NAMALWA (cell line): ENCODE data around the gene UBL7.

Source experiments
- DNase-seq: peaks from one replicate; pipeline ENCODE4 v3.0.0-alpha.2; 2015; ENCODE audit warnings: low spot score

UBL7 gene

DNA sequence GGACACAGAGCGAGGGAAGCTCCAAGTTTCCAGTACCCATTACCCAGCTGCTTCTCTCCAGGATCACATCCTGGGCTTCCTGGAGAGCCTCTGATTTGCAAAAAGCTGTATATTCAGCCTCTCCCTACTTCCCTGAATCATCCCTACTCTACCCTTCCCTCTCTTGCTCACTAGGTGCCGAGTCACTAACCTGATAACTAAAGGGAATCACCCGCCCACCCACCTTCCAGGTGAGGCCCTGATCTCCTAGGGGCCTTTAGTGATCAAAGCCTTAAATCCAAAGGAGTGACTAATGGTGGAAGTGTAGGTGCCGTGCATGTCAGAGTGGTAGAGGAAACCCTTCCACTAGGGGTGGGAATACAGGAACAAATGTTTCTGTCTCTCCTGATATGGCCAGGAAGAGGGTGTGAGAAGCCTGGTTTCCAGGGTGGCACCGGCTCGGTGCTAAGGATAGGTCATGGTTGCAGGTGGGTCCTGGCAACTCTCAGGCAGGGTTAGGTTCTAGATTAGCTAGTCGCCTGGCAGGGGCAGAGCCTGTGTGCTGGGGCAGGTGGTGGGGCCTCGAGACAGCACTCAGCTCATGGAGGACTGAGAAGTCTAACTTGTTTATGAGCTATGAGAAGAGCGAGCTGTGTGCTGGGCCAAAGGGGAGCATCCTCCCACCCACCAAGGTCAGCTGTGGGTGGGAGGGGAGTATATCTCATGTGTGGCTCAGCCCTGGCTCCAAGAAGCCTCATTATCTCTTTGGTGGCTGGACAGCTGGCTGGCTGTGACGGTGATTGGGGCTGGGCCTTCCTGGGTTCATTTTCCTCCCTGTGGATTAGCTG lies 37.3 kb downstream of the UBL7 start:
- DNase-seq = no peak

DNA sequence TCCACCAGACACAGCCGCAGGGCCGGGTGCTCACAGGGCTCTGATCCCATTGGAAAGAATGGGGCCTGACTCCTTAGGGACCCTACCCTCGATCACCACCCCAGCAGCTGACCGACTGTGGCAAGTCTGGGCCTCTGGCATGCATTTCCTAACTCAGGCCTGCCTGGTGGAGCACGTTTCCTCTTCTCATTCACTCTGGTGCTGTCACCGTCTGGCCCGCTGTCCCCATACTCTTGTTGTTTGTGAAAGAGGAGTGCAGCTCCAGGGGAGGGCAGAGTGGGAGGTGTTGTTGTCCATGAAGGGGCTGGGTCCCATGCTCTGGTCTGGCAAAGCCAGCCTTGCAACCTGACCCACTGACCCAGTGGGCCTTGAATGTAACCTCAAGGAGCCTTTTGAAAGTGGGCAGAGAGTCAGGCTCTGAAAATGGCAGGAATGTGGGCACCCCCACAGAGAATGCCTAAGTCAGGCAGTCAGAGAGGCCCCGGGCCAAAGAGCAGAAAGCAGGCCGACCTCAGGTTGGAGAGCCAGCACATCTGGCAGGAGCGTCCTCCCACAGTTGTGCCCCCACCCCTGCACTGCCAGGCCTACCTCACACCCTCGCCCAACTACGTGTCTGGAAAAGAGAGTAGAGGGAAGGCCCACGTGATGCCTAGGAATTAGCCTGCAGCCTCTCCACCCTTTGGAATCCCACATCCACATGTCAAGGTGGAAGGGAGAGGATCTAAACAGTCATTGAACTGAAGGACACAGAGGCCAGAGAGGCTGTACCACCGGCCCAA lies 38.1 kb downstream of the UBL7 start:
- DNase-seq = no peak

DNA sequence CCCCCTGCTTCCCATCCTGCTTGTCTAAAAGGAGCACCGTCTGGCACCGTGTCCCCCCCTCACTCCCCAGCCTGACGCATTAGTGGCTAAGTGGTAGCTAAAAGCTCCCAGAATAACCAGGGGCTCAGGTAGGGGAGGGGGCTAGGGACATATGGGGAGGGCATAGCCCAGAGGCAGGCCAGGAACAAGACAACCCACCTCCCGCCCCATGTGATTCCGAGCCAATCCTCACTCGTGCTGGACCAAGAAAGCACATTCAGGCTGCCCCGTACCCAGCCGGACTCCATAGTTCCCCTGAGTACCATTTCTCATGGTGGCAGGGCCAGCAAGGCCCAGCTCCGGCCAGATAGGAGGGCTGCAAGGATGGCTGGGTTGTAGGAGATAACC lies 38.7 kb downstream of the UBL7 start:
- DNase-seq = no peak

- DNase-seq = no peak
These were observed 39.4 kb downstream of the UBL7 start for GRCh38 chr15:74421302-74422245.

DNA sequence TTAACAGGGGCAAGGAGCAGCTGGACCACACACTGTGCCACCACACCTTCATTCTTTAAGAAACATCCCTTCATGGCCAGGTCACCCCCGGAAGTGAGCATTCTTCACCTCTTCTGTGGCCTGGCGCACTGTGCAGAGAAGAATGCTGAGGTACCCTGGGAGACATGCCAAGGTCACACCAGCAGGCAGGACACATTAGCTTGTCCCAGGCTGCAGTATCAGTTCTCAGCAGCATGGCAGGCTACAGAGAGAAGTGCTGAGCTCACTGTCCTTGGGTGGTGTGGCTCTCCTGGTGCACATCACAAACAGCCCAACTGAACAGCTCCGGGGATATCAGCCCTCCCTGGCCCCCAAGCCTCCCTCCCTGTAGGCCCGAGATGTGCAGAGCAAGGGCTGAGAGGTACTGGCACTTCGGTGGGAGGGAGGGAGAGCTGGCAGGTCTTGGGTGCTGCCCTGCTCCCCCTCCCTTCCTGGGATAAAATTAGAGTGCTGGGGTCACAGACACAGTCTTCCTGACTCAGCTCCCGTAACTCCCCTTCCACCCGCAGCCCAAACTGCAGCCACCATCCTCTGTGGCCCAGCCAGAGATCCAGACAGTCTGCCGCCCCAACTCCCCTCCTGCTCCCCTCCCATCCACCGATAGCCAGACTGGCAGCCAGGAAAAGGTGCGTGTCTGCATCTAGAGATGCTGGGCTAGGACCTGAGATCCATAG lies 40.6 kb downstream of the UBL7 start:
- no peak for DNase-seq

GRCh38 chr15:74419432-74419831 lies 41.5 kb downstream of the UBL7 start:
- DNase-seq = no peak

GRCh38 chr15:74418575-74419338 lies 42.2 kb downstream of the UBL7 start:
- DNase-seq = no peak

- DNase-seq = no peak
These were observed 43.3 kb downstream of the UBL7 start for GRCh38 chr15:74417670-74418069.

DNA sequence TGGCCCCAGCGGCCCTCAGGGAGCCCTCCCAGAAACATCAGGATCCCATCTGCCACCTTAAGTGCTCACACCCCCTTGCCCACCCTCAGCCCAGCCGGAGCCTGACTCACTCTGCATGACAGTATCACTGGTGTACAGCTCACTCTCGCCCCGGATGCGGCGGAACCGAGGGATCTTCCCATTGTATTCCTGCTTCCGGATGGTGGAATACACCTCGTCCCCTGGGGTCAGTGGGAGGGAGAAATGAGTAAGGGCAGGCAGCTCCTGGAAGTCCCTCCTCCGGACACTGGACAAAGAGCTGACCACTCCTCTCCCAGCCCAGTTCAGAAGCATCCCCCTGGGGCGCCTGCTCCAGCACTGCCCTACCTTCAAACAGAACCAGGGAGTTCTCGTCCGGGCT lies 43.7 kb downstream of the UBL7 start:
- DNase-seq = no peak

DNA sequence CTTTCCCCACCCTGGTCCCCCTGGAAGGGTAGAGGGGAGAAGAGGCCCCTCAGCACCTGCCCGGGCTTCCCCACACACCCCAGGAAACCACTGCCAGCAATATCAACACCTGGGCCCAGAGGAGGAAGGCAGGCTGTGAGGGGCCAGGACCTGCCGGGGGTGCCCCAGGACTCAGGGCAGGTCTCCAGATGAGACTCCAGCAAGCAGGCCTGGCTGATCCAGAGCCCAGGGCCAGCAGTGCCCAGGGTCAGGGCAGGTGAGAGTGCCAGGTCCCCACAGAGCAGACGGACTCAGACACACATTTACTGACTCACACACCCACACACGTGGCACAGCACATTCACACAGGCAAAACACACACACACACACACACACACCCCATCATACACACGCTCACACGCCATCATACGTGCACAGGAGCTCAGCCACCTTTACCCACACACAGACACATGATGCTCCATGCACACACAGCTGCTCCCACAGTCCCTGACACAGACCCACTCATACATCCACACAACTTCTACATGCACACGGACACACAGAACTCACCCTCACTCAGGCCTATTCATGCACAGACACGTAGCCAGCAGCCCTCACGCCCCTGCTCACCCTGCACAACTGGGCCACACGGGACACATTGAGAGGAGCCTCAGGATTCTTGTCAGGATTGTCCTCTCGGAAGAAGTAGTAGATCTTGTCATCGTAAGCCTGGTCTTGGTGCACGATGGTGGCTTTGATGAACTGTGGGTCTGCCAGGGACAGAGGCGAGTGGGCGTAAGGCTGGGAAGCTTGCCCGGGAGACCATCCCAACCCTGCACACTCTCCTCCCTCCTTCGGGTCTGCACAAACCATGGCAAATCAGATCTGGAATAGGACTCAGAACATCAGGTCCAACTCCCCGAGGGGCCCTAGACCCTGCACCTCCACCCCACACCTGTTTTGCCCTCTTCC lies 44.7 kb downstream of the UBL7 start:
- no peak for DNase-seq

DNA sequence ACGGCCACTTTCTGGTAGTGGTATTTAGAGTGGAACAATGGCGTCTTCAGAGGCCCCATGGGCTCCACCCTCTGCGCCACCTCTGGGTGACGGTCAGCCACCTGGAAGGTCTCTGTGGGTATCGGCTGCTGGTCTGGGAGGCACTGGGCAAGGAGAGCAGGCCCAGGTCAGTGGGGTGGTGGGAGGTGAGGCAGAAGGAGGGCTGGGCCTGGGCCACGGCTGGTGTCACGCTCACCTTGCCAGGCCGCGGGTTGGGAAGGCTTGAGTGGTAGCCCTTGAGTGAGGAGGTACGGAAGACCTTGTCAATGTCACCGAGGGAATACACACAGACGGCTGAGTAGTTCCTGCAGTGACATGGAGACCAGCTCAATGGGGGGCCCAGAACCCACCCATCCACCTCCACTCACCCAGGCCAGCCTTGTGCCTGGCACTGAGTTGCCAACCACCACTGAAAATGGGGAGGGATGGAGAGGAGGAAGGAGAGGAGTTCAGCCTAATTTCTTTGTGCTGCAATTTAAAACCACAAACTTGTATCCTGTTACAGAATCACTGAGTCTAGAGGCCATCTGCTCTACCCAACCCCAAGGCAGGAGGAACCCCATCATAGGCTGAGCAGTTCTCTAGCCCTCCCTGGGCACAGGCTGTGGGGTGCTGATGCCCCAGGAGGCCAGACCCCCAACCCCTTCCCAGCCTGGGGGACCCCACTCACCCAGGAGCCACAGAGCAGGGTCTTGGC lies 46.2 kb downstream of the UBL7 start:
- DNase-seq = no peak

DNA sequence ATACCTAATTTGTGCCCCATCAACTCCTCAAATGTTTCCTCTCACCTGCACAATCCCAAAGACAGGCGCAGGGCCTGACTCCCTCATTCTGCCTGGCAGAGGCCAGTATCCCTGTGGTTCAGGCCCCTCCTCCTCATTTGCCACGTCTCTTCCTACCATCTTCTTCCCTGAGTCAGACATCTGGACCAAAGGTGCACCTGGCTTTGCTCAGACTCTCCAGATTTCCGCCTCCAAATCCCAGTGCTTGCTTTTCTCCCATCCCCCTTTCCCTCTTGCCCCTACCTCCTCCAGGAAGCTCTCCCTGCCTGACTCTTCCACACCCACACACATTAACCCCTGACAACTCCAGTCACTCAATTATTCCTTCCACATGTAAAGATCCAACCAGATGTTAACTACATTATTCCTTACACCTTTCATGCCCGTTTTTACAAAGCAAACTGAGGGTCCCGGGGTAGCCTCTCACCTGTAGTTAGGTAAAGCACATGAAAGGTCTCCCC lies 46.8 kb downstream of the UBL7 start:
- no peak for DNase-seq

GRCh38 chr15:74413350-74414080 lies 47.4 kb downstream of the UBL7 start:
- no peak for DNase-seq

GRCh38 chr15:74412159-74412558 lies 48.8 kb downstream of the UBL7 start:
- no peak for DNase-seq

DNA sequence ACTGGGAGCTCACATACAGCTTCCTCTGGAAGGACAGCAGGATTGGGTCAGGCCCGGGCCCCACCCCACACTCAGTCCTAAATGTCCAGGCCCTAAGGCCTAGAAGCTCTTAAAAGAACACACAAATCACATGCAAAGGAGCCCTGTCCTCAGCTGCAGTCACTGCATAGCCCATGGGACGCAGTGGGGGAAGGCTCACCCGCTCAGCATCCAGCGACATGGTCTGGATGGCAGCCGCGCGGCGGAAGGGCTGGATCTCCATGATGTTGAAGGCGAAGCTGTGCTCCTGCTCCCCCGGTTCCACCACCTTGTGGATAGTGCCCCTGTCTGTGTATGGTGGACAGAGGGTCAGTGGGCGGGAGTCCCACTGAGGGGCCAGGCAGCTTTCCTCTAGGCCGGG lies 49.3 kb downstream of the UBL7 start:
- no peak for DNase-seq

GRCh38 chr15:74410502-74410901 lies 50.5 kb downstream of the UBL7 start:
- no peak for DNase-seq

DNA sequence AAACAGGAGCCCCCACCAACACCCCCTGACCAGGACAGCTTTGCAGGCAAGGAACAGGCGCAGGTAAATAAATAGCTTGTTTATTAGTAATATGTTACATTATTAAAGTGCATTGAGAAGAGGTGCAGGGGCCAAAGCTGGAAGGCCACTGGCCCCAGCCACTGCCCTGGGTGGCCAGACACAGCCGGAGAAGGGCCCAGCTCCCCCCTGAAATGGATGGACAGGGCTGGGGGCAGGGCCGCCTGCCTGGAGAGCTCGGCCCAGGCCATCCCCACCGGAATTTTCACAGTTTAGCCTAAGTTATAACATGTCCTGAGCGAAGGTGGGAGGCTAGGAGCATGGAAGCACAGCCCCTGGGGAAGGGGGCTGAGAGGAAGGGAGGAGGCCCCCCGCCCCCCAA lies 51.7 kb downstream of the UBL7 start:
- no peak for DNase-seq

GRCh38 chr15:74408815-74409214 lies 52.1 kb downstream of the UBL7 start:
- DNase-seq = no peak
